Endothelial cell of umbilical vein (primary cell): ENCODE data around the gene SPAG16.

Experiments
- EZH2 ChIP-seq: IDR thresholded peaks from 2 replicates; pipeline ENCODE4 v1.6.1; 2012; ENCODE audit warnings: borderline replicate concordance, low read depth, mild to moderate bottlenecking, moderate library complexity, low read length, inconsistent platforms; ENCODE audit not compliant: severe bottlenecking
- POLR2A ChIP-seq: IDR thresholded peaks from 2 replicates; pipeline ENCODE4 v1.6.1; 2012; ENCODE audit warnings: low read depth, mild to moderate bottlenecking, control low read depth, low read length
- POLR2AphosphoS5 ChIP-seq: IDR thresholded peaks from 2 replicates; pipeline ENCODE4 v1.6.1; 2012; ENCODE audit warnings: low read depth, mild to moderate bottlenecking, control low read depth, low read length, moderate library complexity; ENCODE audit not compliant: insufficient read depth
- TF ChIP-seq, protein P1 (sequence below), 2 donors: IDR thresholded peaks; 1 replicate in 1 of 2; 2 replicates in 1 of 2; pipeline ENCODE4 v1.5.1; 2011; ENCODE audit warnings: low read length in 2 of 2, mild to moderate bottlenecking in 2 of 2, moderate library complexity in 2 of 2, control low read depth in 1 of 2, inconsistent platforms in 1 of 2, low read depth in 1 of 2; ENCODE audit not compliant: insufficient read depth in 1 of 2; ENCODE audit errors: extremely low read depth in 1 of 2

DNA sequence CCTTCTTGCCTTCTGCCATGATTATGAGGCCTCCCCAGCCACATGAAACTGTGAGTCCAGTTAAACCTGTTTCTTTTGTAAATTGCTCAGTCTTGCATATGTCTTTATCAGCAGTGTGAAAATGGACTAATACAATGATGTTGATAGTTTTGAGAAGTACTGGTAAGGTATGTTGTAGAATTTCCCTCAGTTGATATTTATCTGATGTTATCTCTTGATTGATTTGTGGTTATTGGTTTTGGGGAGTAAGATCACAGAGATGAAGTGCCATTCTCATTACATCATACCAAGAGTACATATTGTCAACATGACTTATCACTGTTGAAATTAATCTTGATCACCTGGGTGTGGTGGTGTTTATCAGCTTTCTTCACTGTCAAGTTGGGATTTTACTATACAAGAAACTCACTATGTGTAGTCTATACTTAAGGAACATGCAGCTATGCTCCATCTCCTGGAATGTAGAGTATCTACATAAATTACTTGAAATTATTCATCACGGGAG lies 5.1 kb upstream of the SPAG16 start:
- TF ChIP-seq POLR2A (no peak), EZH2 (no peak), POLR2AphosphoS5 (no peak)
- TF ChIP-seq, protein P1, sequence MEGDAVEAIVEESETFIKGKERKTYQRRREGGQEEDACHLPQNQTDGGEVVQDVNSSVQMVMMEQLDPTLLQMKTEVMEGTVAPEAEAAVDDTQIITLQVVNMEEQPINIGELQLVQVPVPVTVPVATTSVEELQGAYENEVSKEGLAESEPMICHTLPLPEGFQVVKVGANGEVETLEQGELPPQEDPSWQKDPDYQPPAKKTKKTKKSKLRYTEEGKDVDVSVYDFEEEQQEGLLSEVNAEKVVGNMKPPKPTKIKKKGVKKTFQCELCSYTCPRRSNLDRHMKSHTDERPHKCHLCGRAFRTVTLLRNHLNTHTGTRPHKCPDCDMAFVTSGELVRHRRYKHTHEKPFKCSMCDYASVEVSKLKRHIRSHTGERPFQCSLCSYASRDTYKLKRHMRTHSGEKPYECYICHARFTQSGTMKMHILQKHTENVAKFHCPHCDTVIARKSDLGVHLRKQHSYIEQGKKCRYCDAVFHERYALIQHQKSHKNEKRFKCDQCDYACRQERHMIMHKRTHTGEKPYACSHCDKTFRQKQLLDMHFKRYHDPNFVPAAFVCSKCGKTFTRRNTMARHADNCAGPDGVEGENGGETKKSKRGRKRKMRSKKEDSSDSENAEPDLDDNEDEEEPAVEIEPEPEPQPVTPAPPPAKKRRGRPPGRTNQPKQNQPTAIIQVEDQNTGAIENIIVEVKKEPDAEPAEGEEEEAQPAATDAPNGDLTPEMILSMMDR (IDR thresholded peaks at IDR 0.05; ENCODE audit: extremely low read depth in 1 of 2, insufficient read depth in 1 of 2, low read depth in 1 of 2, low read length in 2 of 2) = no peak
